H1 (cell line): Measurements from ENCODE around the gene DTD1. TPM values are rescaled to one million over a fixed set of nuclear protein-coding genes. Genes with fewer than 3 reads are reported as not detected.

ENCODE experiments used
- CTCF ChIA-PET: fragments of 300-600 bp; sonication (Branson Sonifier 250); formaldehyde crosslinking; loops from one replicate; lab custom pipeline; 2021; ENCODE audit not compliant: partially characterized antibody; lab: Charles Lee
- POLR2A ChIA-PET: fragments of 300-600 bp; sonication (Branson Sonifier 250); formaldehyde crosslinking; loops from one replicate; lab custom pipeline; 2021; ENCODE audit warnings: inconsistent platforms; ENCODE audit not compliant: partially characterized antibody; lab: Charles Lee
- DNase-seq, 2 experiments: peaks; one replicate each; pipeline versions ENCODE4 v3.0.0 to v3.0.0-alpha.2; 2010 to 2022; ENCODE audit warnings: low spot score in 2 of 2, low read depth in 1 of 2, mixed read lengths in 1 of 2
- FAIRE-seq: peaks from 2 replicates; lab custom pipeline; 2011; peaks lifted over from hg19 to GRCh38; lab: Jason Lieb, UNC
- H2AFZ ChIP-seq: 2 replicates; pipeline ENCODE4 v1.8.1; 2012; ENCODE audit warnings: low read length, inconsistent platforms
- H2AK5ac ChIP-seq: 2 replicates; pipeline ENCODE4 v1.6.1; 2013; ENCODE audit warnings: low read depth, low read length
- H2BK120ac ChIP-seq: replicated peaks from 2 replicates; pipeline ENCODE3; 2013; ENCODE audit warnings: low read depth, low read length, inconsistent platforms
- H2BK12ac ChIP-seq: 2 replicates; pipeline ENCODE4 v1.6.1; 2013; ENCODE audit warnings: low read depth, low read length
- H2BK15ac ChIP-seq: 2 replicates; pipeline ENCODE4 v1.6.1; 2013; ENCODE audit warnings: low read length
- H2BK20ac ChIP-seq: 2 replicates; pipeline ENCODE4 v1.6.1; 2013; ENCODE audit warnings: low read length
- H2BK5ac ChIP-seq: 2 replicates; pipeline ENCODE4 v1.6.1; 2013; ENCODE audit warnings: low read depth, low read length
- H3K14ac ChIP-seq: 2 replicates; pipeline ENCODE4 v1.6.1; 2013; ENCODE audit warnings: inconsistent platforms; ENCODE audit not compliant: insufficient read length
- H3K18ac ChIP-seq: 2 replicates; pipeline ENCODE4 v1.6.1; 2013; ENCODE audit warnings: low read length; ENCODE audit errors: extremely low read depth
- H3K23ac ChIP-seq: 2 replicates; pipeline ENCODE4 v1.6.1; 2013; ENCODE audit warnings: inconsistent platforms; ENCODE audit not compliant: insufficient read length
- H3K23me2 ChIP-seq: 2 replicates; pipeline ENCODE4 v1.6.1; 2013; ENCODE audit warnings: low read depth, low read length
- H3K27ac ChIP-seq: 2 replicates; pipeline ENCODE4 v1.6.1; 2011; ENCODE audit warnings: low read depth, low read length, inconsistent platforms
- H3K27me3 ChIP-seq, 4 experiments: replicated peaks in 1 of 4; 1 replicate in 1 of 4; 2 replicates in 3 of 4; pipeline versions ENCODE4 v1.6.1 to v1.8.1; 2011 to 2013; ENCODE audit warnings: low read length in 3 of 4, mild to moderate bottlenecking in 3 of 4, inconsistent platforms in 2 of 4, mixed read lengths in 2 of 4, moderate library complexity in 1 of 4; ENCODE audit not compliant: control insufficient read depth in 3 of 4, insufficient read depth in 3 of 4; ENCODE audit errors: extremely low read depth in 1 of 4
- H3K36me3 ChIP-seq, 4 experiments: 2 replicates each; pipeline versions ENCODE4 v1.6.1 to v1.8.1; 2011 to 2013; ENCODE audit warnings: mild to moderate bottlenecking in 4 of 4, low read length in 3 of 4, moderate library complexity in 2 of 4, control low read depth in 1 of 4, inconsistent platforms in 1 of 4; ENCODE audit not compliant: insufficient read depth in 4 of 4, control insufficient read depth in 2 of 4
- H3K4ac ChIP-seq: replicated peaks from 2 replicates; pipeline ENCODE3; 2013; ENCODE audit warnings: low read length, low read depth, mixed read lengths, inconsistent platforms; ENCODE audit not compliant: insufficient read length
- H3K4me1 ChIP-seq, 4 experiments: replicated peaks in 1 of 4; 1 replicate in 1 of 4; 2 replicates in 3 of 4; pipeline versions ENCODE4 v1.6.1 to v1.8.1; 2011 to 2013; ENCODE audit warnings: low read length in 3 of 4, inconsistent platforms in 2 of 4, mixed read lengths in 1 of 4; ENCODE audit not compliant: insufficient read depth in 4 of 4, control insufficient read depth in 3 of 4
- H3K4me2 ChIP-seq, 2 experiments: 2 replicates each; pipeline versions ENCODE4 v1.6.1 to v1.8.1; 2011 to 2013; ENCODE audit warnings: low read depth in 2 of 2, low read length in 2 of 2, control low read depth in 1 of 2, inconsistent platforms in 1 of 2, mild to moderate bottlenecking in 1 of 2; ENCODE audit not compliant: insufficient read depth in 1 of 2
- H3K4me3 ChIP-seq, 4 experiments: fragments of 200-600, 300-600 bp in 1 of 4; sonication (generic), shearing (Covaris generic), sonication (Bioruptor Twin) in 1 of 4; 2 replicates each; pipeline versions ENCODE4 v1.5.1 to v1.8.1; 2011 to 2016; ENCODE audit warnings: low read length in 4 of 4, low read depth in 3 of 4, control low read depth in 2 of 4, inconsistent platforms in 2 of 4, mild to moderate bottlenecking in 2 of 4, mixed read lengths in 1 of 4, moderate library complexity in 1 of 4; ENCODE audit not compliant: insufficient read depth in 2 of 4; ENCODE audit errors: extremely low read depth in 1 of 4
- H3K56ac ChIP-seq: replicated peaks from 2 replicates; pipeline ENCODE3; 2013; ENCODE audit warnings: low read depth, mild to moderate bottlenecking, mixed read lengths, low read length, inconsistent platforms; ENCODE audit not compliant: insufficient read length
- H3K79me1 ChIP-seq: 2 replicates; pipeline ENCODE4 v1.6.1; 2013; ENCODE audit warnings: low read depth, low read length, control low read depth
- H3K79me2 ChIP-seq, 2 experiments: 2 replicates each; pipeline versions ENCODE4 v1.6.1 to v1.8.1; 2012 to 2013; ENCODE audit warnings: low read length in 2 of 2, mild to moderate bottlenecking in 2 of 2, inconsistent platforms in 1 of 2; ENCODE audit not compliant: insufficient read depth in 2 of 2, control insufficient read depth in 1 of 2
- H3K9ac ChIP-seq, 4 experiments: replicated peaks in 1 of 4; 1 replicate in 1 of 4; 2 replicates in 3 of 4; pipeline versions ENCODE4 v1.6.1 to v1.8.1; 2011 to 2013; ENCODE audit warnings: low read depth in 3 of 4, low read length in 3 of 4, control low read depth in 2 of 4, mild to moderate bottlenecking in 2 of 4, moderate library complexity in 2 of 4, inconsistent platforms in 1 of 4; ENCODE audit errors: extremely low read depth in 1 of 4
- H3K9me3 ChIP-seq, 2 experiments: 2 replicates each; pipeline versions ENCODE4 v1.6.1 to v1.8.1; 2012 to 2013; ENCODE audit warnings: mild to moderate bottlenecking in 2 of 2, moderate library complexity in 2 of 2, control low read depth in 1 of 2, inconsistent platforms in 1 of 2, low read depth in 1 of 2, low read length in 1 of 2, mixed read lengths in 1 of 2; ENCODE audit not compliant: insufficient read depth in 2 of 2
- H4K20me1 ChIP-seq, 2 experiments: replicated peaks in 1 of 2; 2 replicates each; pipeline versions ENCODE3 to v1.8.1; 2011 to 2013; ENCODE audit warnings: inconsistent platforms in 2 of 2, low read length in 2 of 2, mild to moderate bottlenecking in 1 of 2; ENCODE audit not compliant: insufficient read depth in 2 of 2, control insufficient read depth in 1 of 2
- H4K5ac ChIP-seq: 2 replicates; pipeline ENCODE4 v1.6.1; 2013; ENCODE audit warnings: low read length, low read depth, mixed read lengths, inconsistent platforms; ENCODE audit not compliant: insufficient read length
- H4K8ac ChIP-seq: 2 replicates; pipeline ENCODE4 v1.8.0; 2013; ENCODE audit warnings: mild to moderate bottlenecking, moderate library complexity, low read length, inconsistent platforms; ENCODE audit not compliant: insufficient read depth; ENCODE audit errors: extremely low read depth
- H4K91ac ChIP-seq: replicated peaks from 2 replicates; pipeline ENCODE3; 2013; ENCODE audit warnings: low read length, mixed read lengths, inconsistent platforms; ENCODE audit not compliant: insufficient read length
- BRCA1 ChIP-seq: IDR thresholded peaks from 2 replicates; pipeline ENCODE4 v1.6.1; 2012; ENCODE audit warnings: low read depth, low read length, improper control_type of control experiment
- CREB1 ChIP-seq: IDR thresholded peaks from 2 replicates; pipeline ENCODE4 v1.6.1; 2012; ENCODE audit warnings: inconsistent platforms
- FOSL1 ChIP-seq: IDR thresholded peaks from 2 replicates; pipeline ENCODE4 v1.6.1; 2011; ENCODE audit warnings: mild to moderate bottlenecking, low read depth, low read length, moderate library complexity; ENCODE audit not compliant: insufficient read depth
- JUN ChIP-seq: IDR thresholded peaks from 2 replicates; pipeline ENCODE4 v1.6.1; 2011; ENCODE audit warnings: low read depth, mild to moderate bottlenecking, improper control_type of control experiment, low read length
- MAFK ChIP-seq: IDR thresholded peaks from 2 replicates; pipeline ENCODE4 v1.6.1; 2012; ENCODE audit warnings: low read depth, mild to moderate bottlenecking, improper control_type of control experiment, low read length
- RFX5 ChIP-seq: IDR thresholded peaks from 2 replicates; pipeline ENCODE4 v1.6.1; 2011; ENCODE audit warnings: low read depth, low read length, improper control_type of control experiment, borderline replicate concordance
- RNF2 ChIP-seq: fragments of 200-900, 300-1000 bp; sonication (generic); IDR thresholded peaks from 2 replicates; pipeline ENCODE4 v1.7.1; 2016; ENCODE audit warnings: borderline replicate concordance, low read depth, mild to moderate bottlenecking, antibody characterized with exemption, low read length; ENCODE audit not compliant: poor library complexity, severe bottlenecking; ENCODE audit errors: missing control alignments
- SAP30 ChIP-seq: fragments of 300-600 bp; sonication (generic); IDR thresholded peaks from 2 replicates; pipeline ENCODE4 v1.7.1; 2012; ENCODE audit warnings: low read length, moderate library complexity, mild to moderate bottlenecking, inconsistent platforms; ENCODE audit not compliant: insufficient read depth, insufficient replicate concordance
- SIRT6 ChIP-seq: IDR thresholded peaks from one replicate; pipeline ENCODE4 v1.7.1; 2012; ENCODE audit warnings: low read length, inconsistent platforms
- TAF1 ChIP-seq: IDR thresholded peaks from 2 replicates; pipeline ENCODE4 v1.6.1; 2011; ENCODE audit warnings: mild to moderate bottlenecking, low read depth, low read length
- TAF7 ChIP-seq: optimal IDR thresholded peaks from 2 replicates; pipeline ENCODE3; 2011; ENCODE audit warnings: low read depth, mild to moderate bottlenecking, inconsistent platforms, low read length, moderate library complexity, borderline replicate concordance
- TBP ChIP-seq: IDR thresholded peaks from 2 replicates; pipeline ENCODE4 v1.6.1; 2011; ENCODE audit warnings: low read depth, low read length, improper control_type of control experiment
- TCF12 ChIP-seq: IDR thresholded peaks from 2 replicates; pipeline ENCODE4 v1.6.1; 2011; ENCODE audit warnings: low read depth, mild to moderate bottlenecking, low read length
- ZNF274 ChIP-seq: IDR thresholded peaks from 2 replicates; pipeline ENCODE4 v1.7.0; 2012; ENCODE audit warnings: low read length, borderline replicate concordance; ENCODE audit errors: extremely low read depth
- WGBS, 2 experiments: shearing (Covaris generic) in 1 of 2; methylation state at CpG; one replicate each; pipeline versions ENCODE4 v1.1.6 to v1.1.7; 2013 to 2015; ENCODE audit warnings: low lambda C conversion rate in 2 of 2, mixed read lengths in 2 of 2, inconsistent platforms in 1 of 2, low coverage in 1 of 2, missing lambda C conversion rate in 1 of 2; ENCODE audit not compliant: insufficient replicate concordance in 2 of 2, insufficient coverage in 1 of 2, insufficient read length in 1 of 2; ENCODE audit errors: extremely low coverage in 1 of 2, missing lambda C conversion rate in 1 of 2; 5-methylcytosine and 5-hydroxymethylcytosine counted together
- polyA plus RNA-seq, 7 experiments: library from polyadenylated mRNA; depleted of rRNA in 3 of 7; stranded (reverse) in 5 of 7; unstranded in 2 of 7; fragments of >200 nt in 5 of 7; fragments of 200-250 nt in 2 of 7; gene quantifications; 1 replicate in 5 of 7; 2 replicates in 1 of 7; 4 replicates in 1 of 7; pipeline versions ENCODE4 v1.2.1 to v1.2.3, GENCODE V29; 2011 to 2013; ENCODE audit warnings: missing spikeins in 2 of 7, mixed read lengths in 2 of 7
- total RNA-seq: library from RNA; stranded (reverse); fragmentation: NEBNext Ultra II Directional; extraction: Animal tissue kit (Norgen Biotek cat#: 25700); gene quantifications from 2 replicates; pipeline ENCODE4 v1.2.1, GENCODE V29; 2021

Gene DTD1
- total and polyA plus RNA-seq, 2 of the 8 experiments (the other 6 are each of a cell fraction or from before 2014, with no cell fraction given), result 49.7 to 66.6 TPM

DNA sequence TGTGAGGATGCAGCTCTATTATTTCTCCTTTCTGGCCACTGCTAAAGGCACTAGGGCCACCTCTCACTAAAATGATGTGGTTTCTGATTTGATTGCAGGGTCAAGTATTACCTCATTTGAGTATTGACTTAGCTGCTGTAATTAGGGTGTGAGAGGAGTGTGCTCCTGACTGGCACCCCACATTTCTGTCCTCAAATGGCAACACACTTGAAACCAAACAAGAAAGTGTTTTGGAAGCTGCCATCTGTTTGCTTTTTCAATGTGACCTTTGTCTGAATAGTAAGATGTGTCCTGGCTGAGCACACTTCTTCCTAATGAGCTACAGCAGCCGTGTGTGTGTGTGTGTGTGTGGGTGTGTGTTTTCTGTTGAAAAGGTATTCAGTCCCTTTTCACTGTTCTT, 162.9 kb downstream of the DTD1 start:
- Histone ChIP-seq H3K4me2 (no peak overlapping the region), H3K27me3 (no peaks in the 10 kb centered on the region; a peak in 1 of 7 replicates), H2AFZ (no peak overlapping the region), H3K4ac (no peak overlapping the region), H3K14ac (no peak overlapping the region), H4K20me1 (no peaks in the 10 kb centered on the region), H3K27ac (no peak overlapping the region), H4K8ac (no peak overlapping the region), H3K79me2 (no peaks in the 10 kb centered on the region), H3K23ac (no peak overlapping the region), H4K5ac (no peak overlapping the region), H3K4me1 (no peaks in the 10 kb centered on the region; a peak in 1 of 7 replicates), H3K9me3 (no peaks in the 10 kb centered on the region), H2BK20ac (no peak overlapping the region), H2AK5ac (no peak overlapping the region), H2BK120ac (no peak overlapping the region), H2BK15ac (no peak overlapping the region), H3K9ac (no peak overlapping the region), H3K79me1 (no peaks in the 10 kb centered on the region; the same call in 1 of the 2 replicates), H3K56ac (no peak overlapping the region), H4K91ac (no peak overlapping the region), H3K4me3 (no peak overlapping the region), H2BK12ac (no peak overlapping the region), H2BK5ac (no peak overlapping the region), H3K23me2 (no peaks in the 10 kb centered on the region), H3K36me3 (no peaks in the 10 kb centered on the region), H3K18ac (no peak overlapping the region)
- WGBS, 2 experiments, result 48% methylated on average over 1 of the region's 1 CpG; no CpG with 5 or more reads in 1 of the 2 experiments
- DNase-seq, result no peak
- ChIA-PET POLR2A (no interaction called here), CTCF (interaction anchor here (0.6 to 1.4 kb wide), 5 partner anchors 11 to 367 kb away, joined by 3 to 5 read pairs (median 4); no protein-coding TSS in a partner anchor)
- FAIRE-seq, result no peak
- no peak for TF ChIP-seq TBP
- no peak for TF ChIP-seq TAF1
- no peak for TF ChIP-seq CREB1
- TF ChIP-seq FOSL1, result no peak
- no peak for TF ChIP-seq MAFK
- no peak for TF ChIP-seq RFX5
- TF ChIP-seq ZNF274, result no peak
- no peak for TF ChIP-seq SIRT6
- TF ChIP-seq RNF2, result no peak
- no peak for TF ChIP-seq TAF7
- TF ChIP-seq JUN, result no peak
- no peak for TF ChIP-seq BRCA1
- TF ChIP-seq SAP30, result no peak
- no peak for TF ChIP-seq TCF12
